ENCODE measurements around the gene KANSL3.

The KANSL3 gene

GRCh38 chr2:96546797-96547196 lies 91.3 kb downstream of the KANSL3 start:
- DNase-seq, result no peak

- DNase-seq, result no peak
These were observed 91.8 kb downstream of the KANSL3 start for GRCh38 chr2:96546321-96546720.

All from nucleus accumbens (tissue), 56 donors.